Pancreas (tissue), 10 donors: ENCODE results near the gene AP1M1. TPM values are rescaled to one million over a fixed set of nuclear protein-coding genes. Genes with fewer than 3 reads are reported as not detected.
A peak's percentile ranks its signal among the peaks of the same experiment; 100 is the strongest.

ENCODE experiments used
- ATAC-seq, 4 donors: fragments of 200-7000 bp; cut with Tn5 transposase; one replicate each; pipeline versions ENCODE4 v1.8.0 to v1.9.1; 2020; ENCODE audit warnings: mild to moderate bottlenecking in 4 of 4, moderate library complexity in 4 of 4
- DNase-seq, 6 donors: peaks; one replicate each; pipeline ENCODE4 v3.0.0-alpha.2; 2020
- FAIRE-seq: peaks from 2 replicates; lab custom pipeline; 2012; peaks lifted over from hg19 to GRCh38; lab: Jason Lieb, UNC
- H3K27ac ChIP-seq, 4 donors: fragments of 200-600 bp; sonication (generic); 1 replicate in 3 of 4; 2 replicates in 1 of 4; pipeline versions ENCODE4 v1.5.0 to v1.8.0; 2020
- H3K27me3 ChIP-seq, 4 donors: fragments of 200-600 bp; one replicate each; pipeline ENCODE4 v1.8.0; 2021
- H3K36me3 ChIP-seq, 3 donors: fragments of 200-600 bp; sonication (generic) in 1 of 3; one replicate each; pipeline versions ENCODE4 v1.5.0 to v1.8.0; 2020 to 2021
- H3K4me1 ChIP-seq, 3 donors: fragments of 200-600 bp; one replicate each; pipeline ENCODE4 v1.8.0; 2021
- H3K4me3 ChIP-seq, 4 donors: fragments of 200-600 bp; sonication (generic) in 2 of 4; one replicate each; pipeline versions ENCODE4 v1.5.0 to v1.8.0; 2020 to 2021
- H3K9me3 ChIP-seq, 4 donors: fragments of 200-600 bp; one replicate each; pipeline ENCODE4 v1.8.0; 2021
- CTCF ChIP-seq, 4 donors: fragments of 200-600 bp; sonication (generic) in 3 of 4; IDR thresholded peaks; one replicate each; pipeline versions ENCODE4 v1.5.0 to v1.8.0; 2021; ENCODE audit warnings: antibody characterized with exemption in 4 of 4
- WGBS, 2 donors: extraction: QIAGEN DNeasy Blood & Tissue Kit; methylation state at CpG; one replicate each; pipeline ENCODE4 v1.1.7; 2013; 5-methylcytosine and 5-hydroxymethylcytosine counted together
- intact Hi-C, 3 donors: fragments of 100-400 bp; cut with DNase I; formaldehyde crosslinking; loops; one replicate each; pipeline versions ENCODE4 v1.11.1 to v1.14.2; 2022
- polyA plus RNA-seq, 2 donors: library from polyadenylated mRNA; stranded (reverse); fragments of 200-250 nt; gene quantifications; one replicate each; pipeline ENCODE4 v1.2.3, GENCODE V29; 2013
- total RNA-seq, 6 donors: library from RNA; stranded (reverse); fragmentation: NEBNext Ultra II Directional in 4 of 6; extraction: Animal tissue kit (Norgen Biotek cat#: 25700) in 4 of 6; gene quantifications; one replicate each; pipeline versions ENCODE4 v1.2.1 to v1.2.4, GENCODE V29; 2021 to 2023
- donor health status: healthy with polysubstance abuse.
- donor health status: DM: no; HTN: no; CAD: no; lungs with moderate emphysema.
- donor health status: DM: no; HTN: no; CAD: no.
- donor health status: control.
- donor health status: control.
- donor health status: Bipolar disorder and iron deficiency.
- donor health status: DM: yes; HTN: yes; CAD: no.
- donor health status: DM: no; HTN: no; CAD: no.
- donor health status: DM: no; HTN: no; CAD: no.
- donor health status: DM: yes; HTN: yes; CAD: no.

The AP1M1 gene
- total and polyA plus RNA-seq, 8 donors, result 12.4 to 25.7 (median 20.5) TPM

- ATAC-seq, result peak in 1 of 4 donors; percentile 24
- WGBS, 2 donors, result 61 to 68% methylated on average over 14 of the region's 14 CpGs
- TF ChIP-seq CTCF (IDR thresholded peaks at IDR 0.05), result no peak
- no peak for DNase-seq
- FAIRE-seq, result no peak
- no peaks in the 10 kb centered on the region for H3K4me1 ChIP-seq
- H3K27me3 ChIP-seq, result no peaks in the 10 kb centered on the region
- intact Hi-C loops, result no loop called here
- H3K27ac ChIP-seq, result no peak overlapping the region
- H3K9me3 ChIP-seq, result no peaks in the 10 kb centered on the region
- no peak overlapping the region for H3K4me3 ChIP-seq
- H3K36me3 ChIP-seq, result no peaks in the 10 kb centered on the region
Measured at GRCh38 chr19:16160943-16161560, 36.7 kb upstream of the AP1M1 start.

- Histone ChIP-seq H3K36me3 (no peaks in the 10 kb centered on the region), H3K4me3 (no peak overlapping the region), H3K27me3 (no peaks in the 10 kb centered on the region), H3K27ac (no peak overlapping the region), H3K9me3 (no peaks in the 10 kb centered on the region), H3K4me1 (no peaks in the 10 kb centered on the region)
- intact Hi-C loops, result no loop called here
- FAIRE-seq (no peak), DNase-seq (no peak), ATAC-seq (no peak)
- WGBS, 2 donors, result 75 to 84% methylated on average over 3 of the region's 3 CpGs
- TF ChIP-seq CTCF (IDR thresholded peaks at IDR 0.05), result no peak
Measured at GRCh38 chr19:16161840-16162239, 35.9 kb upstream of the AP1M1 start.

DNA sequence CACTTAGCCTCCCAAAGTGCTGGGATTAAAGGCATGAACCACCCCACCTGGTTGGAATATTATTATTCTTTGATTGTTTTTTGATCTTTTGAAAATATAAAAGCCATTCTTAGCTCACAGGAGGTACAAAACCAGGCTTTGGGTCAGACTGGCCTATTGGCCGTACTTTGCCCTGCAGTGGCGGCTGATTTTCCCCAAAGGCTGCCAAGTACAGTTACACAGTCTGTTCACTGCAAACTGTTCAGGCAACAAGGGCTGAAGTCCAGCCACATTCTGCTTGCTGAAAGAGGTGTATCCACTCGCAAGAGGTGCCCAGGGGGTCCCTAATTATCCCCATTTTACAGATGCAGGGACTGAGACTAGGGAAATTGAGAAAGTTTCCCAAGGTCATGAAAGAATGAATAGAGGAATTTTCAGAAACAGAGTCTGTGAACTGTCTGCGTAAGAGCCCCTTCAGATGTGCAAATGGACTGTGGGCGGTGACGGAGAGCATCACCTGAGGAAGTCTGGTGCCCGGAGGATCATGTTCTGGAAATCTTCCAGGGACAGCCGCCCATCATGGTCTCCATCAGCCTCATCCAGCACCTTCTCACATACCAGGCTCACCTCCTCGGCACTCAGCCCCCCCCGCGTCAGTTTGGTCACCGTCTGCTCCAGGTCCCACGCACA is 33.4 kb upstream of the AP1M1 start:
- WGBS, 2 donors, result 69 to 75% methylated on average over 13 of the region's 13 CpGs
- Histone ChIP-seq H3K4me3 (no peak overlapping the region), H3K27ac (no peak overlapping the region), H3K27me3 (no peaks in the 10 kb centered on the region), H3K36me3 (no peaks in the 10 kb centered on the region), H3K4me1 (no peaks in the 10 kb centered on the region), H3K9me3 (no peaks in the 10 kb centered on the region)
- no peak for TF ChIP-seq CTCF (IDR thresholded peaks at IDR 0.05)
- FAIRE-seq, result no peak
- DNase-seq, result no peak
- intact Hi-C loops, result no loop called here
- no peak for ATAC-seq

- intact Hi-C loops, result no loop called here
- no peak for TF ChIP-seq CTCF (IDR thresholded peaks at IDR 0.05)
- no peaks in the 10 kb centered on the region for H3K9me3 ChIP-seq
- no peaks in the 10 kb centered on the region for H3K4me1 ChIP-seq
- no peaks in the 10 kb centered on the region for H3K36me3 ChIP-seq
- 83 to 93% methylated on average over 1 of the region's 1 CpG for WGBS, 2 donors
- no peak for DNase-seq
- no peaks in the 10 kb centered on the region for H3K27me3 ChIP-seq
- ATAC-seq, result no peak
- no peak overlapping the region for H3K4me3 ChIP-seq
- H3K27ac ChIP-seq, result no peak overlapping the region
- FAIRE-seq, result no peak
Measured at GRCh38 chr19:16166417-16166816, 31.3 kb upstream of the AP1M1 start.

GRCh38 chr19:16167055-16167454 is 30.7 kb upstream of the AP1M1 start:
- WGBS, 2 donors, result 44 to 60% methylated on average over 5 of the region's 5 CpGs
- H3K36me3 ChIP-seq, result no peaks in the 10 kb centered on the region
- intact Hi-C loops, result no loop called here
- H3K4me3 ChIP-seq, result no peak overlapping the region
- no peaks in the 10 kb centered on the region for H3K27me3 ChIP-seq
- H3K27ac ChIP-seq, result no peak overlapping the region
- FAIRE-seq (no peak), DNase-seq (no peak), ATAC-seq (no peak)
- no peak for TF ChIP-seq CTCF (IDR thresholded peaks at IDR 0.05)
- no peaks in the 10 kb centered on the region for H3K4me1 ChIP-seq
- H3K9me3 ChIP-seq, result no peaks in the 10 kb centered on the region
